Measurements from ENCODE around the gene BNIP5. TPM values are rescaled to one million over a fixed set of nuclear protein-coding genes. Genes with fewer than 3 reads are reported as not detected.

The BNIP5 gene
- total RNA-seq, 1 donor from 2014 or later, result 0.10 TPM

DNA sequence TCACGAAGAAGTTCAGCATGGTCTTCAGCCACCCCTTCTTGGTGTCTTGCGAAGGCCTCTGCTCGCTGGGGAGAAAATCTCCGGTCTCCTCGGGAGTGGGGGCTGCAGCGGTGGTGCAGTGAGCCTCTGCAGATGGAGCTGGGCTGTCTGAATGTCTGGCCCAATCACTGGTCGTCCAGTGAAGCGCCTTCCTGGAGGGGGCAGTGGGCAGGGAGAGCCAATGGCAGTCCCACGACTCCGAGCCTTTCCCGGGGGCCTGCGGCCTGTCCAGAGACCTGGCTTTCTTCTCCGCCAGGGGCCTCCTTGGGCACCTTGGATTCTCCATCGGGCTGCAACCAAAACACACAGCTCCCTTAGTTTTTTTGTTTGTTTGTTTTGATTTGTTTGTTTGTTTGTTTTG is 6.3 kb downstream of the BNIP5 start:
- TF ChIP-seq, protein P1, sequence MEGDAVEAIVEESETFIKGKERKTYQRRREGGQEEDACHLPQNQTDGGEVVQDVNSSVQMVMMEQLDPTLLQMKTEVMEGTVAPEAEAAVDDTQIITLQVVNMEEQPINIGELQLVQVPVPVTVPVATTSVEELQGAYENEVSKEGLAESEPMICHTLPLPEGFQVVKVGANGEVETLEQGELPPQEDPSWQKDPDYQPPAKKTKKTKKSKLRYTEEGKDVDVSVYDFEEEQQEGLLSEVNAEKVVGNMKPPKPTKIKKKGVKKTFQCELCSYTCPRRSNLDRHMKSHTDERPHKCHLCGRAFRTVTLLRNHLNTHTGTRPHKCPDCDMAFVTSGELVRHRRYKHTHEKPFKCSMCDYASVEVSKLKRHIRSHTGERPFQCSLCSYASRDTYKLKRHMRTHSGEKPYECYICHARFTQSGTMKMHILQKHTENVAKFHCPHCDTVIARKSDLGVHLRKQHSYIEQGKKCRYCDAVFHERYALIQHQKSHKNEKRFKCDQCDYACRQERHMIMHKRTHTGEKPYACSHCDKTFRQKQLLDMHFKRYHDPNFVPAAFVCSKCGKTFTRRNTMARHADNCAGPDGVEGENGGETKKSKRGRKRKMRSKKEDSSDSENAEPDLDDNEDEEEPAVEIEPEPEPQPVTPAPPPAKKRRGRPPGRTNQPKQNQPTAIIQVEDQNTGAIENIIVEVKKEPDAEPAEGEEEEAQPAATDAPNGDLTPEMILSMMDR (IDR thresholded peaks at IDR 0.05; ENCODE audit: unreplicated experiment), result no peak
- Mint-ChIP-seq H3K4me3 (ENCODE audit: low read depth) (no peak overlapping the region), H3K4me1 (ENCODE audit: low read depth) (peaks cover 11% of the 10 kb centered on the region), H3K27me3 (peaks cover 10% of the 10 kb centered on the region), H3K36me3 (ENCODE audit: insufficient read depth) (no peaks in the 10 kb centered on the region), H3K27ac (no peak overlapping the region), H3K9me3 (ENCODE audit: low read depth) (no peaks in the 10 kb centered on the region)
- DNase-seq (ENCODE audit: low spot score, unreplicated experiment), result no peak

DNA sequence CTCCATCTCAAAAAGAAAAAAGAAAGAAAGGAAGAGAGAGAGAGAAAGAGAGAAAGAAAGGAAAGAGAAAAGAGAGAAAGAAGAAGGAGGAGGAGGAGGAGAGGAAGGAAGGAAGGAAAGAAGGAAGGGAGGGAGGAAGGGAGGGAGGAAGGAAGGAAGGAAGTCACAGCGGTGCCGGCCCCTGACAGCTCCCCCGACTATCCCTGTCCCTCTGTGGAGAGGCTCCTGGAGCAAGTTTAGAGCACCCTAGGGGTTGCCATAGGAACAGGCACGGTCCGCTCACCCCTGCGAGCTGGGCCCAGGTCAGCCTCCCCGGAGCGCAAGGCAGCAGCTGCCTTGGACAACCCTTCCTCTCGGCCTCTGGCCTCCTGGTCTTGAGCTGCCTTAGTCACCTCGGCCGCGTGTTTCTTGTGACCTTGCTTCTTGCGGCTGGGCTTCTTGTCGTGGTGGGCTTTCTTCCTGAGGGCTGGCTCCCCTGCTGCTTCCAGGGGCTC is 6.8 kb downstream of the BNIP5 start:
- Mint-ChIP-seq H3K4me1 (ENCODE audit: low read depth) (peaks cover 6% of the 10 kb centered on the region), H3K27me3 (peaks cover 10% of the 10 kb centered on the region), H3K9me3 (ENCODE audit: low read depth) (no peaks in the 10 kb centered on the region), H3K27ac (no peak overlapping the region), H3K4me3 (ENCODE audit: low read depth) (no peak overlapping the region), H3K36me3 (ENCODE audit: insufficient read depth) (no peaks in the 10 kb centered on the region)
- TF ChIP-seq, protein P1 (IDR thresholded peaks at IDR 0.05; ENCODE audit: unreplicated experiment), result no peak
- no peak for DNase-seq (ENCODE audit: low spot score, unreplicated experiment)

DNA sequence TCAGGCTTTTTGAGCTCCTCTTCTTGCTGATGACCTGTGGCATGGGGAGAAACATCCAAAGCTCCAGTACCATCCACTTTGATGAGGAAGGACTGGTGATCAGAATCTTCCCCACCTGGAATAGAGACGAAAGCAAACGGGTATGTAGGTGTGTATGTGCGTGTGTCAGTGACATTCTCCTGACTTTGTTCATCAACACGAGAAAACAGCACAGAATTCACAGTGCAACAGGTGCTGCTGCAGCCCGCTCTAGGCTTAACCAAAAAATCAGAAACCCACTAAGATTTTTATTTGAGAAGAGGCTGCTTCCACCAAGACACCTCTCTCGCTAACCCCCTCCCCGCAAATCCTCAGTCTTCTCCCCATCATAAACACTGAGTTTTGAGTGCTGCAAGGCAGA is 8.1 kb downstream of the BNIP5 start:
- Mint-ChIP-seq H3K27me3 (peaks cover 10% of the 10 kb centered on the region), H3K36me3 (ENCODE audit: insufficient read depth) (no peaks in the 10 kb centered on the region), H3K4me1 (ENCODE audit: low read depth) (no peaks in the 10 kb centered on the region), H3K27ac (no peak overlapping the region), H3K9me3 (ENCODE audit: low read depth) (no peaks in the 10 kb centered on the region), H3K4me3 (ENCODE audit: low read depth) (no peak overlapping the region)
- DNase-seq (ENCODE audit: low spot score, unreplicated experiment), result no peak
- TF ChIP-seq, protein P1 (IDR thresholded peaks at IDR 0.05; ENCODE audit: unreplicated experiment), result no peak

DNA sequence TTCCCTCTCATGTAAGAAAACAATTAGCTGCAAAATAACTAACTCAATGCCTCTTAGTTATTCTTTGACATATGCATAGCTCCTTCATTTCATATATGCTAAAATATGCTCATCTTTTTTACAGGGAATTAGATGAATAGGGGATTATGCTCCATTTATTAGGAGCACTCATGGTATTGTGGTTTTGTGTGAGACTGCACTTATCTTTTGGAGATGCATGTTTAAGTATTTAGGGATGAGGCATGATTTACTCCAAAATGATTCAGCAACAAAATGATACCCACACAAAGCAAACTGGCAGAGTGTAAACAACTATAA is 8.8 kb downstream of the BNIP5 start:
- Mint-ChIP-seq H3K4me3 (ENCODE audit: low read depth) (no peak overlapping the region), H3K36me3 (ENCODE audit: insufficient read depth) (no peaks in the 10 kb centered on the region), H3K27ac (no peak overlapping the region), H3K4me1 (ENCODE audit: low read depth) (no peaks in the 10 kb centered on the region), H3K27me3 (peaks cover 10% of the 10 kb centered on the region), H3K9me3 (ENCODE audit: low read depth) (no peaks in the 10 kb centered on the region)
- DNase-seq (ENCODE audit: low spot score, unreplicated experiment), result no peak
- TF ChIP-seq, protein P1 (IDR thresholded peaks at IDR 0.05; ENCODE audit: unreplicated experiment), result no peak

DNA sequence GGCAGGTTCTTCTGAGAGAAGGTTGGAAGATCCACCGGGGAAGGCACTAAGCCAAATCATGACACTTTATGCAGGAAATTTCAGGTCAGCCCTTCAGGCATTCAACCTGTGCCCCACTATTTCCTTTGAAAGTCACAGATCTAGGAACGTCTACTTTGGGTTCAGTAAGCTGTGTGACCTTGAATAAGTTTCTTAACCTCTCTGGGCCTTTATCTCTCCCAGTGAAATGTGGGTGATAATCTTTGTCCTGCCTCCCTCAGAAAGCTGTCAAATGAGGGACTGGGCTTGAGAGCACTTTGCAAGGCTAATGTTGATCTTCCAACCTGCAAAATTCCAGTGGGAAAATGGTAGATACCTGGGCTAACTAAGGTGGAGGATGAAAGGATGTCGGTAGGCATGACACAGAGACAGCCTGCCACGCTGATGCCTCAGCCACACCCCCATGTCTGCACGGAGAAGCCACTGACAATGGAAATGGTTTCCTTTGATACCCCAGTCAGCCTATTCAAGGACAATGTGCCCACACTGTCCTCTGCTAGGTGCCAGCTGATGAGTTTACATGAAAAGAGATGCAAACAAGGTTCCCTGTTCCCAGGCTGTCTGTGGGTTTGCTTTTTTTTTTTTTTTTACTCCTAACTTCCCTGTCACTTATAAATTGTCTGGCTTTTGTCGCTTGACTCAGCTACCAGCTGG is 9.3 kb downstream of the BNIP5 start:
- DNase-seq (ENCODE audit: low spot score, unreplicated experiment), result no peak
- TF ChIP-seq, protein P1 (IDR thresholded peaks at IDR 0.05; ENCODE audit: unreplicated experiment), result no peak
- no peaks in the 10 kb centered on the region for H3K36me3 Mint-ChIP-seq (ENCODE audit: insufficient read depth)
- no peaks in the 10 kb centered on the region for H3K4me1 Mint-ChIP-seq (ENCODE audit: low read depth)
- no peaks in the 10 kb centered on the region for H3K9me3 Mint-ChIP-seq (ENCODE audit: low read depth)
- no peak overlapping the region for H3K27ac Mint-ChIP-seq
- H3K4me3 Mint-ChIP-seq (ENCODE audit: low read depth), result no peak overlapping the region
- peaks cover 10% of the 10 kb centered on the region for H3K27me3 Mint-ChIP-seq

Measured in progenitor cell of endocrine pancreas (in vitro differentiated cells).